COR-L47 (cell line): ENCODE results near the gene ZNF79.
A peak's percentile ranks its signal among the peaks of the same experiment; 100 is the strongest.

ENCODE experiments used
- DNase-seq: peaks from one replicate; lab custom pipeline; 2025; lab: John Stamatoyannopoulos, UW

ZNF79 gene

GRCh38 chr9:127428348-127428747 is 4.2 kb downstream of the ZNF79 start:
- no peak for DNase-seq

GRCh38 chr9:127430415-127430814 is 6.2 kb downstream of the ZNF79 start:
- no peak for DNase-seq

DNA sequence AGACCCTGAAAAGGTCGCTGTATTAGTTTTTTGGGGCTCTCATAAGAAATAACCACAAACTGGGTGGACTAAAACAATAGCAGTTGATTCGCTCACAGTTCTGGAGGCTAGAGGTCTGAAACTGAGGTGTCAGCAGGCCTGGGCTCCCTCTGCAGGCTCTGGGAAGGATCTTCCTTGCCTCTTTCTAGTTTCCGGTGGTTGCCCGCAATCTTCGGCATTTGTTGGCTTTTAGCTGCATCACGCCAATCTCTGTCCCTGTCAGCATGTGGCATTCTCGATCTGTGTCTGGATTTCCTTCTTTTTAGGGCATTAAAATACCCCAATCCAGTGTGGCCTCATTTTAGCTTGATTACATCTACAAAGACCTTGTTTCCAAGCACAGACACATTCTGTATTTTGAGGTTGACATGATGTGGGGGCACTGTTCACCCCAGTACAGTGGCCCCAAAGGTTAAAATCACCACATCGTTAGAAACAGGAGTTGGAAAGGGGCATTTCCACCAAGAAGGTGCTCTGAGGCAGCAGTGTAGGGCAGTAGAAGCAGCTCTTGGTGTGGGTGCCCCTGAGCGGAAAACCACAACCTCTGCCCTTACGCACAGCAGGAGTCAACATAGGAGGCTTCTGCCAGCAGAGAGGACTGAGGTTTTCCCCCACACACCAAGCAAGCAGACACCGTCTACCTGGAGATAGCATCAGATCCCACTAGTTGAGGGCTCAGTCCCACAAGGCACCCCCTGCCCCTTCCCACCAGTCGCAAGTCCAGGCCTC is 13.5 kb downstream of the ZNF79 start:
- no peak for DNase-seq

GRCh38 chr9:127438394-127438793 is 14.2 kb downstream of the ZNF79 start:
- no peak for DNase-seq

DNA sequence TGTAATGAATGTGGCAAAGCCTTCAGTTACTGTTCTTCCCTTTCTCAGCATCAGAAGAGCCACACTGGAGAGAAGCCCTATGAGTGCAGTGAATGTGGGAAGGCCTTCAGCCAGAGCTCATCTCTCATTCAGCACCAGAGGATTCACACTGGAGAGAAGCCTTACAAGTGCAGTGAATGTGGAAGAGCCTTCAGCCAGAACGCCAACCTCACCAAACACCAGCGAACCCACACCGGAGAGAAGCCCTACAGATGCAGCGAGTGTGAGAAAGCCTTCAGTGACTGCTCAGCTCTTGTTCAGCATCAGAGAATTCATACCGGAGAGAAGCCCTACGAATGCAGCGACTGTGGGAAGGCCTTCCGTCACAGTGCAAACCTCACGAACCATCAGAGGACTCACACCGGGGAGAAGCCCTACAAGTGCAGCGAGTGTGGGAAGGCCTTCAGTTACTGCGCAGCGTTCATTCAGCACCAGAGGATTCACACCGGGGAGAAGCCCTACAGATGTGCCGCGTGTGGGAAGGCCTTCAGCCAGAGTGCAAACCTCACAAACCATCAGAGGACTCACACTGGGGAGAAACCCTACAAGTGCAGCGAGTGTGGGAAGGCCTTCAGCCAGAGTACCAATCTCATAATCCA is 20.2 kb downstream of the ZNF79 start:
- no peak for DNase-seq

DNA sequence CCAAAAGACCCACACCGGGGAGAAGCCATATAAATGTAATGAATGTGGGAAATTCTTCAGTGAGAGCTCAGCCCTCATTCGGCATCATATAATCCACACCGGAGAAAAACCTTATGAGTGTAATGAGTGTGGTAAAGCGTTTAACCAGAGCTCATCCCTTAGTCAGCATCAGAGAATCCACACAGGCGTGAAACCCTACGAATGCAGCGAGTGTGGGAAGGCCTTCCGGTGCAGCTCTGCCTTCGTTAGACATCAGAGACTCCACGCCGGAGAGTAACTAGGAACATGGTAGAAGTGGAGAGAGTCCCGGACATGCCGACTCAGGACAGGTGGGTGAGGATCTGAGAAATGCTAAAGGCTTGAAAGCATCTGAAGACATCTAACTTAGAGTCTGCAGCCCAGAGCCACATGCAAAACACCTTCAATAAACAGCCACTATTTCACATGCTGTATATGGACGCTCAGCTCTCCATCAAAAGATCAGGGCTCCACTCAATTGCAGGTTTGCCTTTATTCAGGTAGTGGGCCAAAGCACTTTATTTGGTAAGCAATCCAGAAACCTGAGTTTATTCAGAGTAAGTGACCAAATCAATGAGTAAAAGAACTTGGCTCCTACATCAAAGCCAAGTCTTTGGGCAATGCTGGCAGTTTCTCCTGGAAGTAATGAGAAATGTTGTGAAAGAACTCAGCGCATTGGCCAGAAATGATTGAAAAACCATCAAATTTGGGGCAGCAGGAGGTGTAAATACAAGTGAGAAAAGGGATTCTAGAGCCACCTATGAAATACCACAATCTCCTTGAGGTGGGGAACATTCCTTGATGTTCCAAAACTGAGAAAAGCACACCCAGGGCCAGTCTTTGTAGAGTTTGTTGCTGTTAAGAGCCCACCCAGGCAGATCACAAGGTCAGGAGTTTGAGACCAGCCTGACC is 21.0 kb downstream of the ZNF79 start:
- no peak for DNase-seq

DNA sequence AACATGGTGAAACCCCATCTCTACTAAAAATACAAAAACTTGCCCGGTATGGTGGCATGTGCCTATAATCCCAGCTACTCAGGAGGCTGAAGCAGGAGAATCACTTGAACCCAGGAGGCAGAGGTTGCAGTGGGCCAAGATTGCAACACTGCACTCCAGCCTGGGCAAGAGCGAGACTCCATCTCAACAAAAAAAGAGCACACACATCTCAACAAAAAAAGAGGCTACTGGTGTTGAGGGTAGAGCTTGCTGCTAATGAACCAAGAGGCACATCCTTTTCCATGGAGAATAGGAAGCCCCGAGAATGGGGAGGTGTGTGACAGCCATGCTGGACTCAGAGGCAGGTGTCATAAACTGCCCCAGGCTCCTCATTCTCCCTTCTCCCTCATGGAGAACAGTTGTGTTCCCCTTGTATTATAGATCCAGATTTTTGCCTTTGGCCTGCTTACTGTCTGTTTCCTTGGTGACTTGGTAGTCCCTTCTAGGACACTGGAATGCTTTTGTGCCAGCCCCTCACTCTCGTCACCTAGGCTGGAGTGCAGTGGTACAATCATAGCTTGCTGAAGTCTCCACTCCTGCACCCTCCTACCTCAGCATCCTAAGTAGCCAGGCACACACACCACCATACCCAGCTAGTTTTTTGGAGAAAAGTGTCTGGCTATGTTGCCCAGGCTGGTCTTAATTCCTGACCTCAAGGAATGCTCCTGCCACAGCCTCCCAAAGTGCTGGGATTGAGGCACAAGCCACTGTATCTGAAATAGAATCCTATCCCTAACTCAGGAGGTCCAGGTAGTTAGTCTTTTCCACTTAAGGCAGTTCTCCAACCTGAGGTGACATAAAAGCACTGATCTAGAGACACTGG is 21.9 kb downstream of the ZNF79 start:
- DNase-seq: no peak

DNA sequence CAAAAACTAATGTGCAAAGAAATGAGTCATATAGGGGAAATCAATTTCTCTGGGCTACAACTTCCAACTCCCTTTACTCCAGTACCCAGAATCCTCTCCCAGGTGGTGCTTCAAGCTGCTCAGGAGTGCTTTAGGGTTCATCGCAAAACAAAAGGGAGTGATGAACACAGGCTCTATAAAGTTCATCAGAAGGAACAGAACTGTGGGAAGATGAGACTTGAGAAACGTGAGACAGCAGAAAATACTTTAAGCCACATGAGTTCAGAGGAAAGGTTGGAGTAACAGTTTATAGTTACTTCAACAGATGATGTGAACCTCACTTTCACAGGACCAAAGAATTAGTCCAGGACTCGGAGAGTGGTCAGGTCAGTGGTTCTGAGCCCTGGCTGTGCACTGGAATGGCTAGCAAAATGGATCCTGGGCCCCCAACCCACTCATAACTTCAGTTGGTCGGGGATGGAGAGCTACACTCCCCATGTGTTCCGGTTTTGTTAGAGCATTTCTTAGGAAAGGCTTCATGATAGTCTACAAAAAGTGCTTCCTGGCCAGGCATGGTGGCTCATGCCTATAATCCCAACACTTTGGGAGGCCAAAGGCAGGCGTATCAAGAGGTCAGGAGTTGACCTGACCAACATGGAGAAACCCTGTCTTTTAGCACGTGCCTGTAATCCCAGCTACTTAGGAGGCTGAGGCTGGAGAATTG is 22.7 kb downstream of the ZNF79 start:
- DNase-seq: no peak

DNA sequence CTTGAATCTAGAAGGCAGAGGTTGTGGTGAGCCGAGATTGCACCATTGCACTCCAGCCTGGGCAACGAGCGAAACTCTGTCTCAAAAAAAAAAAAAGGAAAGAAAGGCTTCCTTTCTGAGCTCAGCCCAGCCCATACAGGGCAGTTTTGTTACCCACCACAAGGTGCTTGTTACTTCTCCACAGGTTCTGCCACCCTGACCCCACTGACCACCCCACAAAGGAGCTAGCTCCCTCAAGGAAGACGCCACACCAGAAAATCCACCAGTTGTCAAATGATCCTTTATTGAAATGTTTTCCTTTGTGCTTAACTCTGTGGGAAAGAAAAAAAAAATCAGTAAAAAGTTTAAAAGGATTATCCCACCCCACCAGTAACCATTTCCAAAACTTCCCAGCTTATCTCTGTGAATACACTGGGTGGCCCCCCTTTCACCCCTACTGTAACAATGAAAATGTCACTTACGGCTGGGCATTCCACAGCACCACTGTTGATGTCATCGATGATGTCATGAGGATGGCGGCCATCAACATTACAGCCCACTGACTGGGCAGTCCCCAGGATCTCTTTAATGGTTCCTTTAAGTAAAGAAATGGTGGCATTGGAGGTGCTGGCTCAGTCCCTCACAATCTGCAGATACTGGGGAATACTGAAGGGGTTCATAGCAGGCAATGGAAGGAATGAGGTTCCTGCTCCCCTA is 23.4 kb downstream of the ZNF79 start:
- no peak for DNase-seq

- no peak for DNase-seq
Measured at GRCh38 chr9:127448112-127448805, 24.1 kb downstream of the ZNF79 start.

DNA sequence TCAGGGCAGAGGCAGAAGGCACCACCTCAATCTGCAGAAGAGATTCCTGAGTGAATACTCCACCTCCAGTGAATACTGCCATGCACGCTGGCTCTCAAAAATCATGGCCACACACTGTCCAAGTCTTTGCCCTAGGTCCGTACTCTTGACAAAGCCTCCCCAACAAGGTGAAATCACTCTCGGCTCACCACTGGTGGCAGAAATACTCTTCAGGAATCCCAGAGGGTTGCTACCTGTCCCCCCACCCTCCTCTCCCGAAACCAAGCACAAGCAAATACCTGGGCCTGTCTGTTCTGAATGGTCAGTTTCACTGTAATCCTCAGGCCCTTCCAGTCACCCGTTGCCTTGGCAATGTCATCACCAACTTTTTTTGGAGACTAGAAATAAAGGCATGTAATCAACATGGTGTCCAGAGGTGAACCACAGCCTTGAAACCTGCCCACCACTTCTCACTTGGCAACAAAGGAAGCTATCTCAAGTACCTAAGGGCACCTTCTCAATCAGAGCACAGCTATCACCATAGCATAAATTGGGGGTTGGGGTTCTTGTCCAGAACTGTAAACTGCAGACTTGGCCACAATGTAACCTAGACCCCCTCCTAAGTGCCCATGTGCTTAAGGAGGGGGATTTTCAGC is 25.3 kb downstream of the ZNF79 start:
- DNase-seq: no peak

- DNase-seq: no peak
Measured at GRCh38 chr9:127450243-127450760, 26.1 kb downstream of the ZNF79 start.

GRCh38 chr9:127450830-127451607 is 26.8 kb downstream of the ZNF79 start, which contains the start of the genes LRSAM1 and RPL12:
TSS of gene LRSAM1 (plus strand) at chr9:127451510. CDS start at chr9:127454528, 3,018 bp downstream.
TSS of gene RPL12 (minus strand) at chr9:127451406. CDS start at chr9:127451317, 89 bp downstream.
- peak; percentile 96 for DNase-seq

- DNase-seq: no peak
Measured at GRCh38 chr9:127451608-127451857, 27.4 kb downstream of the ZNF79 start.

- peak; percentile 27 for DNase-seq
Measured at GRCh38 chr9:127451858-127452656, 27.9 kb downstream of the ZNF79 start.

- no peak for DNase-seq
Measured at GRCh38 chr9:127452691-127453090, 28.5 kb downstream of the ZNF79 start.

GRCh38 chr9:127455324-127455992 is 31.3 kb downstream of the ZNF79 start:
- DNase-seq: peak; percentile 3
